Activated CD8-positive, alpha-beta memory T cell treated with anti-CD3 and anti-CD28 coated beads for 36 hours (primary cell): ENCODE results near the gene OR8B8. TPM values are rescaled to one million over a fixed set of nuclear protein-coding genes. Genes with fewer than 3 reads are reported as not detected.
"Not testable (repeated sequence)": the region's sequence is repeated elsewhere in the genome, so short reads cannot be mapped to it uniquely, and the experiment has no call there.

Source experiments
- CTCF ChIA-PET: fragments of 350-600 bp; sonication (Branson Sonifier 250); formaldehyde crosslinking; loops from one replicate; lab custom pipeline; 2021; ENCODE audit warnings: antibody characterized with exemption; lab: Charles Lee
- POLR2A ChIA-PET: fragments of 350-600 bp; sonication (Branson Sonifier 250); formaldehyde crosslinking; loops from one replicate; lab custom pipeline; 2021; ENCODE audit warnings: antibody characterized with exemption; lab: Charles Lee
- total RNA-seq, 2 experiments: library from RNA; stranded (reverse); gene quantifications; one replicate each; pipeline ENCODE4 v1.2.3, GENCODE V29; 2021

Gene OR8B8
- total RNA-seq, 2 experiments from 2014 or later: not detected

DNA sequence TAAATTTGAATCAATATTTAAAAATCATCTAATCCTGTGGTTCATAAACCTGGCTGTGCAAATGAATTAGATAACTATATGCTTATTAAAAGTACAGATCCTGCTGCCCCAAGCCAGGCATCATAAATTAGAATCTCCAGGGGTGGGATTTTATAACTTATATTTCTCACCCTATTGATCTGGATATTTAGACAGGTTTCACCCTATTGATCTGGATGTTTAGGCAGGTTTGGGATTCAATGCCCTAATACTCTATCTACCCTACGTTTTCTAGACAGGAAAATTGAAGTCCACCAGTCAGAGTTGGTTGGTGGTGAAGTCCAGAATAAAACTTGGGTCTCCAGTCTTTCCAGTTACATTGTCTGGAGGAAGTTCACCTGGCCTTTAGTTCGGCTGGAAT is 2.6 kb downstream of the OR8B8 start:
- CTCF ChIA-PET: no interaction called here
- POLR2A ChIA-PET: no interaction called here

GRCh38 chr11:124442442-124442841 is 3.1 kb downstream of the OR8B8 start:
- POLR2A ChIA-PET: no interaction called here
- CTCF ChIA-PET: no interaction called here

GRCh38 chr11:124441519-124441918 is 4.0 kb downstream of the OR8B8 start:
- POLR2A ChIA-PET: no interaction called here
- CTCF ChIA-PET: no interaction called here

- CTCF ChIA-PET: no interaction called here
- POLR2A ChIA-PET: no interaction called here
These were observed 4.4 kb downstream of the OR8B8 start for GRCh38 chr11:124441081-124441480.

DNA sequence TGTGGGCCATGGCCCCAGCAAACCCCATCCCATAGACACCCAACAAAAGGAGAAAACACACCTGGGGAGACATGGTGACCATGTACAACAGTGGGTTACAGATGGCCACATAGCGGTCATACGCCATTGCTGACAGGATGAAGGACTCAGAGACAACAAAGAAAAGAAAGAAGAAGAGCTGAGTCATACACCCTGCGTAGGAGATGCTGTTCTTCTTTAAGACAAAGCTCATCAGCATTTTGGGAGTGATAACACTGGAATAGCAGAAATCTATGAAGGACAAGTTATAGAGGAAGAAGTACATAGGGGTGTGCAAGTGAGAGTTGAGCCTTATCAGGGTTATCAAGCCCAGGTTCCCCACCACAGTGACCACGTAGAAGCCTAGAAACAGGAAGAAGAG is 4.9 kb downstream of the OR8B8 start:
- ChIA-PET POLR2A (no interaction called here), CTCF (no interaction called here)

DNA sequence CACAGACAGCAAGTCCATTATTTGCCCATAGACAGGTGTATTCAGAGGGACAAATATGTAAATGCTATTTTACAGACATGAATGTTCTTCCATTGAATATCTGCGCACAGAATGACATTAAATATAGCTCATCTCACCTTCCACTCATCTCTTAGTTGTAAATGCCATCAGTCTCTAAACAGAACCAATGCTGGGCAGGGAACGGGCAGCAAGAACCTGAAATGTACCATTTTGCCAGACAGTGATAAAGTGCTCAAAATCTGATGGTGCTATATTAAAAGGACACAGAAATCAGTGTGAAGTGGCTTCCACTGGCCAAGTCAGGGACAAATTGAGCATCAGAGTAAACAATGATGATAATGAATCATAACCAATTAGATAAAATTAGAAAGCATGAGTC is 10.8 kb downstream of the OR8B8 start:
- CTCF ChIA-PET: no interaction called here

GRCh38 chr11:124429599-124429998 is 15.9 kb downstream of the OR8B8 start:
- ChIA-PET POLR2A (no interaction called here), CTCF (no interaction called here)

More for the DNA sequence above, 10.8 kb downstream of the OR8B8 start:
- POLR2A ChIA-PET: no interaction called here

GRCh38 chr11:124424384-124424921 is 21.0 kb downstream of the OR8B8 start, which contains the start of gene OR8B4:
TSS of gene OR8B4 (minus strand) at chr11:124424871. CDS start at chr11:124424871, 0 bp downstream.
- POLR2A ChIA-PET: no interaction called here
- CTCF ChIA-PET: no interaction called here

GRCh38 chr11:124421043-124421442 is 24.5 kb downstream of the OR8B8 start:
- ChIA-PET CTCF (no interaction called here), POLR2A (no interaction called here)

DNA sequence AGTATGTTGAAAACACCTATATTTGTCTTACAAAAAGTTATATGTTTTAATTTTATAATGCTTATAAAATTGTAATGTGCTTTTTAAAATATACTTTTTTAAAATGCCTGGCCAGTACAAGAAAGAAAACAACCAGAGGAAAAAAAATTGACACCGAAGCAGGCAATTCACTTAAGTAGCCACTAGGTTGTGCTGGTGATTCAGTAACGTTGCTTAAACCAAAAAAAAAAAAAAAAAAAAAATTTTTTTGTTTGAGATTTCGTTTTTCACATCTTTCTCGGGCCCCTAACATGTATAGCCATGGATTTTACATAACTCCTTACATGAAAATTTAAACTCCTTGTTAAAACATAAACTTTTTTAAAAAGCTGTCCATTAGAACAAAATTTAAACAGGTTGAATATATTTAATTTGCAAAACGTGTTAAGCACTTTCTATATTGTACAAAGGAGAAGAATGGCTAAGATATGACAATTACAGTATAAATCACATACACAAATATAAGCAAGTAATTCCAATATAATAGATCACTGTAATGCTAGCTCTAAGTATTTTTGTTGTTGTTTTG is 30.1 kb downstream of the OR8B8 start:
- CTCF ChIA-PET: interaction anchor here (0.8 to 1.0 kb wide), 3 partner anchors 11 to 169 kb away, joined by 3 to 5 read pairs (median 5); no protein-coding TSS in a partner anchor
- POLR2A ChIA-PET: no interaction called here

DNA sequence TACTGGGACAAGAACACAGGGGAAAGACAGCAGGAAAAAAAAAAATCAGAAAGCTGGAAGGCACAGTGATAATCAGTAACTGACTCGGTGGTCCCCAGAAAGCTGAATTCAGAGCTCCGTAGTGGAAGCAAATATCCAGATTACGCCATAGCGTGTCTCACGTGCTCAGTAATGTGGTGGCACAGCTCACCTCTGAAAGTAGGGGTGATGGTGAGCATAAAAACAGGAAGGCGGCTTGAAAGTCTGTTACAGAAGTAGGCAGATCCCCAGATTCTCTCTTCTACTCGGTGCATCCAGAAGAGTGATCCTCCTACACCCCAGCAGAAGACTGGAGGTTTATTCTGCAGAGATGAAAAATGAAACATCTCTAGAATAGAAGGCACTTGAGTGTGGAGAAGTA is 35.6 kb downstream of the OR8B8 start:
- CTCF ChIA-PET: no interaction called here
- POLR2A ChIA-PET: no interaction called here

DNA sequence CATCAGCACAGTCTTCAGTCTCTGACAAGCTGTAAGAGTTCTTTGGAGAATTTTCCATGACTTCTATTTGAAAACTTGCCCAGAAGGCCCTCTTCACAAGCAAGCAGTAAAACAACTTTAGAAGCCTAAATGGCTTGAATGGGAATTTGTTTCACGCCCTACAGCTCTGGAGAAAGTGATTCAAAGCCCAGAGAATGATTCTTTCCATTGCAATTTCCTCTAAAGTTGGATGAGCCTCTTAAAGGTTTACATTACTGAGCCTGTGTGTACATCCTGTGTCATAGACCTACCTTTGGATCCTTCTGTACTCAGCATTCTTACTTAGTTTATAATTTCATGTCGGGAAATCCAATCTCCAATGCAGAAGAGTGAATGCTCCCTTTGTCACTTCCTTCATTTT is 39.9 kb downstream of the OR8B8 start:
- ChIA-PET POLR2A (no interaction called here), CTCF (no interaction called here)

DNA sequence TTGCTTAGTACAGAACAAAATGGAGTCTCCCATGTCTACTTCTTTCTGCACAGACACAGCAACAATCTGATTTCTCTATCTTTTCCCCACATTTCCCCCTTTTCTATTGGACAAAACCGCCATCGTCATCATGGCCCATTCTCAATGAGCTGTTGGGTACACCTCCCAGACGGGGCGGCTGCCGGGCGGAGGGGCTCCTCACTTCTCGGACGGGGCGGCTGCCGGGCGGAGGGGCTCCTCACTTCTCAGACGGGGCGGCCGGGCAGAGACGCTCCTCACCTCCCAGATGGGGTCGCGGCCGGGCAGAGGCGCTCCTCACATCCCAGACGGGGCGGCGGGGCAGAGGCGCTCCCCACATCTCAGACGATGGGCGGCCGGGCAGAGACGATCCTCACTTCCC is 42.3 kb downstream of the OR8B8 start:
- CTCF ChIA-PET, POLR2A ChIA-PET: not testable (repeated sequence)

DNA sequence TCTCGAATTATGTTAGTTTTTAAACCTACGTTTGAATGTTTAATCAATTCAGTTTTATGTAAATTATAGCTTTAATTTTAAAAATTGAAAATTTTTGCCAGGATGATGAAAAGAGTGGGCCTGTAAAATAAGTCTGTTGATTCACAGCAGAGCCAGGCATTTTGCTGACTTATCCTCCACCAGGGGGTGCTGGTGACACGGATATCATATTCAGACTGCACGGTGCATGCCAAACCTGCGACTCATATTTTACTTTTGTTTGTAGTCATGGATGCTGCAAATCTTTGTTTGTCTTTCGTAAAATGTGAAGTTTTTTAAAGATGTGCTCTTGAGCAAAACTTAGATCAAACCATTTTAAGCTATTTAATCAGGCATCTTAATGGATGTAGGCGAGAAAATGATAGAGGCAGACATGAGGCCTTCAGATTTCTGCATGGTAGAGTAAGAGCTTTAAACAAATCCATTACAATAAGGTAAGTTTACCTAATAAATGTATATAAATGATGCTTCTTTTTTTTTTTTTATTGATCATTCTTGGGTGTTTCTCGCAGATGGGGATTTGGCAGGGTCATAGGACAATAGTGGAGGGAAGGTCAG is 43.1 kb downstream of the OR8B8 start:
- POLR2A ChIA-PET: no interaction called here
- CTCF ChIA-PET: interaction anchor here (0.7 to 1.1 kb wide), 2 partner anchors 8 to 14 kb away, joined by 3 to 4 read pairs; no protein-coding TSS in a partner anchor

DNA sequence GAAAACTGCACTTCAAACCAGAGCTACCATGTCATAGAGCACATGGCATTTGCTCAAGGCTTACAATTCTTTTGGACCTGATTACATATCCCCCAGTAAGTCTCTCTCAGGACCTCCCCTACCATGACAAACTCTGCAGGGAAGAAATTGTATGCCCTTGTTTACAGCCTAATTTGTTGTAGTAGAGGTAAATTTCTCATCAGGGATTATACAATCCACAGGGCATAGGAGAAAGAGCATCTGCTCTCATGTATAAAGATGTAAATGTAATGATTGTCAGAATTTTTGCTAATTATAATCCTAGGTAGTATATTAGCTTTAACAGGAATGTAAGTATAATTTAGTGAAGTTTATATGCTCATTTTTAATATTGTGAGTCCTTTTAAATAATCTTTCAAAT is 46.6 kb downstream of the OR8B8 start, which contains the start of gene OR8B3:
OR8B3 (minus strand) TSS at position 101 of the 400 bp plus-strand sequence. CDS start 1,673 bp downstream, outside the sequence.
- POLR2A ChIA-PET: no interaction called here

DNA sequence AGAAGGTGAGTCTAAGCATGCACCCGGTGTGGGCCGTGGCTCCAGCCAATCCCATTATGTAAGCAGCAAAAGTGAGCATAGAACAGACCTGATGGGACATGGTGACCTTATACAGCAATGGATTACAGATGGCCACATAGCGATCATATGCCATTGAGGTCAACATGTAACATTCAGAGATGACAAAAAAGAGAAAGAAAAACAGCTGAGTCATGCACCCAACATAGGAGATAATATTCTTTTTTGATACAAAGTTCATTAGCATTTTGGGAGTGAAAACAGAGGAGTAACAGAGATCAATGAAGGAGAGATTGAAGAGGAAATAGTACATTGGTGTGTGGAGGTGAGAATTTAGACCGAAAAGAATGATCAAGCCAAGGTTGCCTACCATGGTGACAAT is 48.6 kb downstream of the OR8B8 start:
- CTCF ChIA-PET, POLR2A ChIA-PET: not testable (repeated sequence)

More for the DNA sequence above, 46.6 kb downstream of the OR8B8 start, which contains the start of gene OR8B3:
- CTCF ChIA-PET: no interaction called here

- ChIA-PET POLR2A (no interaction called here), CTCF (no interaction called here)
These were observed 51.1 kb downstream of the OR8B8 start for GRCh38 chr11:124394408-124394807.
